Measurements from ENCODE around the gene PMM1. TPM values are rescaled to one million over a fixed set of nuclear protein-coding genes. Genes with fewer than 3 reads are reported as not detected.
A peak's percentile ranks its signal among the peaks of the same experiment; 100 is the strongest.

Gene PMM1
- total RNA-seq, 4 donors from 2014 or later = 55.5 to 88.1 (median 83.5) TPM

GRCh38 chr22:41571786-41572185 is 17.9 kb downstream of the PMM1 start:
- no peak for DNase-seq (ENCODE audit: low spot score in 2 of 2)
- Histone ChIP-seq H3K4me1 (peaks cover 0 to 19% (median 0%) of the 10 kb centered on the region in 4 donors), H3K27ac (no peak overlapping the region), H3K4me3 (no peak overlapping the region), H3K9me3 (no peaks in the 10 kb centered on the region), H3K27me3 (no peaks in the 10 kb centered on the region), H3K36me3 (peaks cover 0 to 25% (median 0%) of the 10 kb centered on the region in 3 donors)
- 92 to 96% methylated on average over 14 of the region's 14 CpGs for WGBS, 2 donors
- TF ChIP-seq POLR2A (IDR thresholded peaks at IDR 0.05) = no peak
- TF ChIP-seq EP300 (IDR thresholded peaks at IDR 0.05) = no peak

GRCh38 chr22:41570221-41570620 is 19.4 kb downstream of the PMM1 start:
- TF ChIP-seq POLR2A (IDR thresholded peaks at IDR 0.05) (no peak), EP300 (IDR thresholded peaks at IDR 0.05) (no peak), CTCF (IDR thresholded peaks at IDR 0.05) (no peak)
- Histone ChIP-seq H3K27ac (no peak overlapping the region), H3K4me3 (no peak overlapping the region), H3K4me1 (peaks cover 0 to 22% (median 0%) of the 10 kb centered on the region in 4 donors), H3K36me3 (peaks cover 0 to 9% (median 0%) of the 10 kb centered on the region in 3 donors), H3K9me3 (no peaks in the 10 kb centered on the region), H3K27me3 (no peaks in the 10 kb centered on the region)
- DNase-seq (ENCODE audit: low spot score in 2 of 2) = no peak
- WGBS, 2 donors = 76 to 77% methylated on average over 3 of the region's 3 CpGs

GRCh38 chr22:41568811-41569210 is 20.8 kb downstream of the PMM1 start:
- Histone ChIP-seq H3K4me1 (peaks cover 0 to 16% (median 0%) of the 10 kb centered on the region in 4 donors), H3K36me3 (no peaks in the 10 kb centered on the region), H3K4me3 (no peak overlapping the region), H3K27ac (no peak overlapping the region), H3K9me3 (no peaks in the 10 kb centered on the region), H3K27me3 (no peaks in the 10 kb centered on the region)
- WGBS, 2 donors = 68 to 69% methylated on average over 7 of the region's 7 CpGs
- TF ChIP-seq POLR2A (IDR thresholded peaks at IDR 0.05) = no peak
- no peak for TF ChIP-seq EP300 (IDR thresholded peaks at IDR 0.05)
- DNase-seq (ENCODE audit: low spot score in 2 of 2) = no peak

- DNase-seq (ENCODE audit: low spot score in 2 of 2) = no peak
- H3K9me3 ChIP-seq = no peaks in the 10 kb centered on the region
- H3K36me3 ChIP-seq = no peaks in the 10 kb centered on the region
- no peak overlapping the region for H3K4me3 ChIP-seq
- H3K27ac ChIP-seq = peak overlapping the region in 1 of 4 donors; percentile 11
- peaks cover 0 to 24% (median 0%) of the 10 kb centered on the region in 4 donors for H3K4me1 ChIP-seq
- H3K27me3 ChIP-seq = no peaks in the 10 kb centered on the region
- TF ChIP-seq EP300 (IDR thresholded peaks at IDR 0.05) (no peak), POLR2A (IDR thresholded peaks at IDR 0.05) (no peak), CTCF (IDR thresholded peaks at IDR 0.05) (no peak)
- 41 to 57% methylated on average over 3 of the region's 3 CpGs for WGBS, 2 donors
These were observed 22.2 kb downstream of the PMM1 start for GRCh38 chr22:41567512-41567768.

GRCh38 chr22:41565403-41566054 is 24.1 kb downstream of the PMM1 start:
- H3K4me3 ChIP-seq = no peak overlapping the region
- peaks cover 0 to 31% (median 4%) of the 10 kb centered on the region in 4 donors for H3K4me1 ChIP-seq
- WGBS, 2 donors = 49 to 50% methylated on average over 8 of the region's 8 CpGs
- H3K9me3 ChIP-seq = no peaks in the 10 kb centered on the region
- DNase-seq (ENCODE audit: low spot score in 2 of 2) = no peak
- no peaks in the 10 kb centered on the region for H3K36me3 ChIP-seq
- no peaks in the 10 kb centered on the region for H3K27me3 ChIP-seq
- no peak for TF ChIP-seq POLR2A (IDR thresholded peaks at IDR 0.05)
- peak overlapping the region in 2 of 4 donors; percentile 17 to 18 for H3K27ac ChIP-seq

- TF ChIP-seq CTCF (IDR thresholded peaks at IDR 0.05) (no peak), EP300 (IDR thresholded peaks at IDR 0.05) (no peak), POLR2A (IDR thresholded peaks at IDR 0.05) (no peak)
- 85 to 88% methylated on average over 8 of the region's 8 CpGs for WGBS, 2 donors
- no peaks in the 10 kb centered on the region for H3K9me3 ChIP-seq
- H3K4me1 ChIP-seq = peaks cover 0 to 39% (median 5%) of the 10 kb centered on the region in 4 donors
- no peak overlapping the region for H3K4me3 ChIP-seq
- H3K36me3 ChIP-seq = no peaks in the 10 kb centered on the region
- peak overlapping the region in 2 of 4 donors; percentile 10 to 43 for H3K27ac ChIP-seq
- no peaks in the 10 kb centered on the region for H3K27me3 ChIP-seq
- no peak for DNase-seq (ENCODE audit: low spot score in 2 of 2)
These were observed 25.1 kb downstream of the PMM1 start for GRCh38 chr22:41564563-41564962.
